Neuronal stem cell (in vitro differentiated cells): ENCODE results near the gene MPPED1.

ENCODE experiments used
- DNase-seq: peaks from one replicate; pipeline ENCODE4 v3.0.0-alpha.2; 2013; ENCODE audit warnings: low spot score
- H2AFZ ChIP-seq: one replicate; pipeline ENCODE4 v1.6.1; 2013; ENCODE audit warnings: mild to moderate bottlenecking, low read length, inconsistent platforms
- H2AK5ac ChIP-seq: 2 replicates; pipeline ENCODE4 v1.6.1; 2013; ENCODE audit warnings: low read depth, mild to moderate bottlenecking, inconsistent platforms, low read length, moderate library complexity, mixed read lengths
- H2BK120ac ChIP-seq: 2 replicates; pipeline ENCODE4 v1.6.1; 2013; ENCODE audit warnings: low read depth, mild to moderate bottlenecking, inconsistent platforms, low read length, moderate library complexity, mixed read lengths
- H2BK12ac ChIP-seq: one replicate; pipeline ENCODE4 v1.6.1; 2013; ENCODE audit warnings: low read length, inconsistent platforms
- H2BK15ac ChIP-seq: 2 replicates; pipeline ENCODE4 v1.6.1; 2013; ENCODE audit warnings: mild to moderate bottlenecking, low read length, inconsistent platforms, mixed read lengths
- H2BK5ac ChIP-seq: one replicate; pipeline ENCODE4 v1.6.1; 2013; ENCODE audit warnings: inconsistent platforms, mild to moderate bottlenecking, low read length, moderate library complexity
- H3K14ac ChIP-seq: one replicate; pipeline ENCODE4 v1.6.1; 2013; ENCODE audit warnings: low read length, inconsistent platforms
- H3K18ac ChIP-seq: 2 replicates; pipeline ENCODE4 v1.6.1; 2013; ENCODE audit warnings: low read length, inconsistent platforms
- H3K23ac ChIP-seq: 2 replicates; pipeline ENCODE4 v1.6.1; 2013; ENCODE audit warnings: low read depth, mild to moderate bottlenecking, mixed read lengths, low read length, inconsistent platforms; ENCODE audit not compliant: poor library complexity
- H3K27ac ChIP-seq: replicated peaks from 3 replicates; pipeline ENCODE4 v1.5.1; 2013; ENCODE audit warnings: low read length, inconsistent platforms
- H3K27me3 ChIP-seq, 3 experiments: 2 replicates each; pipeline ENCODE4 v1.6.1; 2013; ENCODE audit warnings: low read length in 3 of 3, mild to moderate bottlenecking in 2 of 3, inconsistent platforms in 1 of 3, low read depth in 1 of 3, mixed read lengths in 1 of 3, moderate library complexity in 1 of 3; ENCODE audit not compliant: control insufficient read depth in 3 of 3, insufficient read depth in 3 of 3
- H3K36me3 ChIP-seq, 2 donors: replicated peaks in 1 of 2; 2 replicates each; pipeline ENCODE4 v1.6.1; 2013; ENCODE audit warnings: low read length in 2 of 2; ENCODE audit not compliant: control insufficient read depth in 2 of 2, insufficient read depth in 2 of 2
- H3K4ac ChIP-seq: 2 replicates; pipeline ENCODE4 v1.6.1; 2013; ENCODE audit warnings: inconsistent platforms, mild to moderate bottlenecking, low read length, moderate library complexity
- H3K4me1 ChIP-seq, 2 donors: 1 replicate in 1 of 2; 2 replicates in 1 of 2; pipeline ENCODE4 v1.6.1; 2013; ENCODE audit warnings: low read length in 2 of 2, low read depth in 1 of 2; ENCODE audit not compliant: control insufficient read depth in 2 of 2, insufficient read depth in 1 of 2
- H3K4me2 ChIP-seq: one replicate; pipeline ENCODE4 v1.6.1; 2013; ENCODE audit warnings: mild to moderate bottlenecking, low read length, inconsistent platforms; ENCODE audit not compliant: insufficient read depth, poor library complexity, severe bottlenecking
- H3K4me3 ChIP-seq, 2 donors: 2 replicates each; pipeline ENCODE4 v1.5.1; 2013; ENCODE audit warnings: low read length in 2 of 2, mild to moderate bottlenecking in 2 of 2, inconsistent platforms in 1 of 2, moderate library complexity in 1 of 2
- H3K79me1 ChIP-seq: one replicate; pipeline ENCODE4 v1.6.1; 2013; ENCODE audit warnings: low read depth, mild to moderate bottlenecking, inconsistent platforms, low read length, moderate library complexity
- H3K9ac ChIP-seq: one replicate; pipeline ENCODE4 v1.6.1; 2013; ENCODE audit warnings: mild to moderate bottlenecking, low read depth, low read length, inconsistent platforms; ENCODE audit not compliant: poor library complexity
- H3K9me3 ChIP-seq, 2 donors: replicated peaks in 1 of 2; 2 replicates each; pipeline versions ENCODE3 to v1.6.1; 2013; ENCODE audit warnings: low read length in 2 of 2, mild to moderate bottlenecking in 2 of 2, inconsistent platforms in 1 of 2, low read depth in 1 of 2, mixed read lengths in 1 of 2, moderate library complexity in 1 of 2; ENCODE audit not compliant: control insufficient read depth in 2 of 2, insufficient read depth in 1 of 2
- H4K8ac ChIP-seq: one replicate; pipeline ENCODE4 v1.6.1; 2013; ENCODE audit warnings: low read depth, mild to moderate bottlenecking, inconsistent platforms, low read length, moderate library complexity
- H4K91ac ChIP-seq: one replicate; pipeline ENCODE4 v1.6.1; 2013; ENCODE audit warnings: low read length, low read depth, mild to moderate bottlenecking, inconsistent platforms; ENCODE audit not compliant: poor library complexity
- WGBS, 2 donors: extraction: QIAGEN DNeasy Blood & Tissue Kit; methylation state at CpG; one replicate each; pipeline ENCODE4 v1.1.7; 2013; ENCODE audit warnings: missing lambda C conversion rate in 2 of 2, mixed read lengths in 1 of 2; ENCODE audit not compliant: insufficient read length in 2 of 2, insufficient replicate concordance in 1 of 2; ENCODE audit errors: extremely low coverage in 2 of 2; 5-methylcytosine and 5-hydroxymethylcytosine counted together

MPPED1 gene

GRCh38 chr22:43440556-43440955 is 28.7 kb downstream of the MPPED1 start:
- H3K4me2 ChIP-seq = no peak overlapping the region

GRCh38 chr22:43441216-43441615 is 29.4 kb downstream of the MPPED1 start:
- Histone ChIP-seq H4K91ac (no peak overlapping the region), H2AK5ac (peak overlapping the region; percentile 32), H2AFZ (no peak overlapping the region), H3K18ac (peak overlapping the region; percentile 44), H3K27ac (no peak overlapping the region), H4K8ac (peak overlapping the region; percentile 19), H3K36me3 (peaks cover 0 to 13% of the 10 kb centered on the region in 2 donors), H3K14ac (peak overlapping the region; percentile 92), H2BK5ac (no peak overlapping the region), H3K23ac (no peak overlapping the region), H3K79me1 (peaks cover 2% of the 10 kb centered on the region), H2BK15ac (peak overlapping the region; percentile 40), H3K9me3 (no peaks in the 10 kb centered on the region), H2BK12ac (no peak overlapping the region), H3K9ac (peak overlapping the region; percentile 53), H3K27me3 (peaks cover 0 to 60% (median 0%) of the 10 kb centered on the region in 3 experiments), H3K4me2 (no peak overlapping the region), H2BK120ac (no peak overlapping the region), H3K4me1 (peaks cover 0 to 17% of the 10 kb centered on the region in 2 donors), H3K4me3 (peak overlapping the region in 1 of 2 donors; percentile 1), H3K4ac (no peak overlapping the region)
- no CpG with 5 or more reads among the region's 6 CpGs for WGBS, 2 donors
- no peak for DNase-seq

More at GRCh38 chr22:43440556-43440955, 28.7 kb downstream of the MPPED1 start:
- Histone ChIP-seq H3K9ac (no peak overlapping the region), H3K18ac (peak overlapping the region; percentile 32), H3K79me1 (peaks cover 2% of the 10 kb centered on the region), H3K14ac (no peak overlapping the region), H2AFZ (no peak overlapping the region), H3K27me3 (peaks cover 0 to 60% (median 0%) of the 10 kb centered on the region in 3 experiments), H3K4ac (no peak overlapping the region), H4K8ac (no peak overlapping the region), H3K4me3 (no peak overlapping the region), H2BK12ac (no peak overlapping the region), H2AK5ac (no peak overlapping the region), H4K91ac (no peak overlapping the region), H2BK120ac (no peak overlapping the region), H3K36me3 (peaks cover 0 to 13% of the 10 kb centered on the region in 2 donors), H2BK15ac (no peak overlapping the region), H3K23ac (peak overlapping the region; percentile 26), H3K4me1 (peaks cover 0 to 17% of the 10 kb centered on the region in 2 donors), H2BK5ac (peak overlapping the region; percentile 20), H3K9me3 (no peaks in the 10 kb centered on the region), H3K27ac (no peak overlapping the region)
- no peak for DNase-seq
- WGBS, 2 donors = no CpG with 5 or more reads among the region's 4 CpGs

GRCh38 chr22:43441751-43442150 is 29.9 kb downstream of the MPPED1 start:
- Histone ChIP-seq H3K18ac (no peak overlapping the region), H2BK5ac (no peak overlapping the region), H4K8ac (no peak overlapping the region), H3K14ac (no peak overlapping the region), H3K27me3 (peaks cover 0 to 55% (median 0%) of the 10 kb centered on the region in 3 experiments), H3K27ac (no peak overlapping the region), H4K91ac (no peak overlapping the region), H3K23ac (no peak overlapping the region), H2BK12ac (no peak overlapping the region), H3K4ac (no peak overlapping the region), H3K4me1 (peaks cover 0 to 17% of the 10 kb centered on the region in 2 donors), H2AK5ac (no peak overlapping the region), H3K36me3 (peaks cover 0 to 13% of the 10 kb centered on the region in 2 donors), H3K4me3 (no peak overlapping the region), H3K9me3 (no peaks in the 10 kb centered on the region), H3K79me1 (peaks cover 2% of the 10 kb centered on the region), H2AFZ (no peak overlapping the region), H2BK15ac (no peak overlapping the region), H3K9ac (no peak overlapping the region), H2BK120ac (no peak overlapping the region), H3K4me2 (no peak overlapping the region)
- DNase-seq = no peak
- WGBS, 2 donors = no CpG with 5 or more reads among the region's 8 CpGs

- H4K91ac ChIP-seq = no peak overlapping the region
- no peak overlapping the region for H2BK15ac ChIP-seq
- H2BK120ac ChIP-seq = no peak overlapping the region
- no peak overlapping the region for H3K14ac ChIP-seq
- peaks cover 0 to 21% of the 10 kb centered on the region in 2 donors for H3K4me1 ChIP-seq
- no peak overlapping the region for H4K8ac ChIP-seq
- H3K36me3 ChIP-seq = peaks cover 0 to 8% of the 10 kb centered on the region in 2 donors
- no peak overlapping the region for H3K23ac ChIP-seq
- H3K4ac ChIP-seq = no peak overlapping the region
- H3K18ac ChIP-seq = peak overlapping the region; percentile 32
- H2AK5ac ChIP-seq = no peak overlapping the region
- H2BK5ac ChIP-seq = no peak overlapping the region
- peaks cover 0 to 48% (median 0%) of the 10 kb centered on the region in 3 experiments for H3K27me3 ChIP-seq
- no peak overlapping the region for H3K4me2 ChIP-seq
- H2BK12ac ChIP-seq = no peak overlapping the region
- peaks cover 2% of the 10 kb centered on the region for H3K79me1 ChIP-seq
- WGBS, 2 donors = no CpG with 5 or more reads among the region's 16 CpGs
- no peak overlapping the region for H3K9ac ChIP-seq
- H3K9me3 ChIP-seq = no peaks in the 10 kb centered on the region
- H3K4me3 ChIP-seq = no peak overlapping the region
- H2AFZ ChIP-seq = no peak overlapping the region
- no peak overlapping the region for H3K27ac ChIP-seq
- DNase-seq = no peak
These were observed 30.8 kb downstream of the MPPED1 start for GRCh38 chr22:43442386-43443151.
